Endothelial cell of umbilical vein (primary cell): Measurements from ENCODE around the gene ZSCAN12. TPM values are rescaled to one million over a fixed set of nuclear protein-coding genes. Genes with fewer than 3 reads are reported as not detected.

ENCODE experiments used
- BruUV-seq: library from RNA; stranded (reverse); fragments of 400-500 nt; replicated peaks from 2 replicates; lab custom pipeline; 2021; lab: Mats Ljungman, UMichigan
- CTCF ChIA-PET: fragments of 300-600, 350-600 bp; sonication (Branson Sonifier 250); formaldehyde crosslinking; loops from one replicate; lab custom pipeline; 2021; ENCODE audit warnings: antibody characterized with exemption, inconsistent platforms; lab: Charles Lee
- POLR2A ChIA-PET: fragments of 300-600, 350-600 bp; sonication (Branson Sonifier 250); formaldehyde crosslinking; loops from one replicate; lab custom pipeline; 2021; ENCODE audit warnings: antibody characterized with exemption, inconsistent platforms; lab: Charles Lee
- DNase-seq: peaks from one replicate; pipeline ENCODE4 v3.0.0-alpha.2; 2011; ENCODE audit warnings: low read depth, low spot score
- FAIRE-seq: peaks from 2 replicates; lab custom pipeline; 2011; peaks lifted over from hg19 to GRCh38; lab: Jason Lieb, UNC
- H2AFZ ChIP-seq: 2 replicates; pipeline ENCODE4 v1.6.0; 2012; ENCODE audit warnings: low read depth, low read length, control low read depth, inconsistent platforms
- H3K27ac ChIP-seq: 2 replicates; pipeline ENCODE4 v1.5.1; 2011; ENCODE audit warnings: low read depth, mild to moderate bottlenecking, control low read depth, low read length, moderate library complexity; ENCODE audit not compliant: insufficient read depth
- H3K27me3 ChIP-seq, 2 experiments: 2 replicates each; pipeline versions ENCODE4 v1.6.0 to v1.6.1; 2011; ENCODE audit warnings: low read length in 2 of 2, mixed read lengths in 1 of 2; ENCODE audit not compliant: control insufficient read depth in 2 of 2, insufficient read depth in 2 of 2
- H3K36me3 ChIP-seq, 2 experiments: 2 replicates in 1 of 2; 3 replicates in 1 of 2; pipeline ENCODE4 v1.5.1; 2011; ENCODE audit warnings: low read length in 2 of 2, mild to moderate bottlenecking in 1 of 2, moderate library complexity in 1 of 2; ENCODE audit not compliant: control insufficient read depth in 2 of 2, insufficient read depth in 2 of 2; ENCODE audit errors: extremely low read depth in 1 of 2
- H3K4me1 ChIP-seq: 3 replicates; pipeline ENCODE4 v1.5.1; 2011; ENCODE audit warnings: mild to moderate bottlenecking, low read length; ENCODE audit not compliant: control insufficient read depth, insufficient read depth; ENCODE audit errors: extremely low read depth
- H3K4me2 ChIP-seq: 2 replicates; pipeline ENCODE4 v1.6.1; 2011; ENCODE audit warnings: low read length, control low read depth, mixed read lengths; ENCODE audit not compliant: insufficient read depth
- H3K4me3 ChIP-seq, 3 experiments: fragments of 200-600 bp in 1 of 3; sonication (generic), shearing (Covaris generic) in 1 of 3; replicated peaks in 1 of 3; 2 replicates each; pipeline ENCODE4 v1.5.1; 2011 to 2016; ENCODE audit warnings: control low read depth in 3 of 3, low read length in 3 of 3, mild to moderate bottlenecking in 2 of 3, inconsistent platforms in 1 of 3, low read depth in 1 of 3, moderate library complexity in 1 of 3; ENCODE audit not compliant: insufficient read depth in 1 of 3
- H3K79me2 ChIP-seq: 2 replicates; pipeline ENCODE4 v1.6.0; 2012; ENCODE audit warnings: low read length, inconsistent platforms; ENCODE audit not compliant: control insufficient read depth, insufficient read depth
- H3K9ac ChIP-seq: replicated peaks from 2 replicates; pipeline ENCODE3; 2011; ENCODE audit warnings: low read length, control low read depth; ENCODE audit not compliant: insufficient read depth; ENCODE audit errors: extremely low read depth
- H3K9me1 ChIP-seq: replicated peaks from 3 replicates; pipeline ENCODE4 v1.6.0; 2011; ENCODE audit warnings: mild to moderate bottlenecking, low read length; ENCODE audit not compliant: control insufficient read depth, insufficient read depth; ENCODE audit errors: extremely low read depth
- H3K9me3 ChIP-seq: replicated peaks from 2 replicates; pipeline ENCODE4 v1.5.1; 2012; ENCODE audit warnings: low read length, inconsistent platforms; ENCODE audit not compliant: control insufficient read depth, insufficient read depth
- H4K20me1 ChIP-seq: replicated peaks from 2 replicates; pipeline ENCODE3; 2011; ENCODE audit warnings: mild to moderate bottlenecking, low read length; ENCODE audit not compliant: control insufficient read depth, insufficient read depth; ENCODE audit errors: extremely low read depth
- CTCF ChIP-seq, 2 donors: IDR thresholded peaks; 1 replicate in 1 of 2; 2 replicates in 1 of 2; pipeline ENCODE4 v1.5.1; 2011; ENCODE audit warnings: low read length in 2 of 2, mild to moderate bottlenecking in 2 of 2, moderate library complexity in 2 of 2, control low read depth in 1 of 2, inconsistent platforms in 1 of 2, low read depth in 1 of 2; ENCODE audit not compliant: insufficient read depth in 1 of 2; ENCODE audit errors: extremely low read depth in 1 of 2
- EZH2 ChIP-seq: IDR thresholded peaks from 2 replicates; pipeline ENCODE4 v1.6.1; 2012; ENCODE audit warnings: borderline replicate concordance, low read depth, mild to moderate bottlenecking, moderate library complexity, low read length, inconsistent platforms; ENCODE audit not compliant: severe bottlenecking
- FOS ChIP-seq: IDR thresholded peaks from 2 replicates; pipeline ENCODE4 v1.6.1; 2011; ENCODE audit warnings: mild to moderate bottlenecking, low read length, moderate library complexity, borderline replicate concordance; ENCODE audit not compliant: insufficient read depth
- GATA2 ChIP-seq: IDR thresholded peaks from 2 replicates; pipeline ENCODE4 v1.7.0; 2011; ENCODE audit warnings: low read depth, mild to moderate bottlenecking, moderate library complexity, mixed read lengths, low read length; ENCODE audit not compliant: insufficient read length, insufficient read depth
- JUN ChIP-seq: IDR thresholded peaks from 2 replicates; pipeline ENCODE4 v1.6.1; 2011; ENCODE audit warnings: borderline replicate concordance, low read depth; ENCODE audit not compliant: insufficient read length, insufficient read depth
- MYC ChIP-seq: IDR thresholded peaks from one replicate; pipeline ENCODE4 v1.6.1; 2011; ENCODE audit warnings: mild to moderate bottlenecking, low read depth, low read length
- POLR2A ChIP-seq: IDR thresholded peaks from 2 replicates; pipeline ENCODE4 v1.6.1; 2012; ENCODE audit warnings: low read depth, mild to moderate bottlenecking, control low read depth, low read length
- POLR2AphosphoS5 ChIP-seq: IDR thresholded peaks from 2 replicates; pipeline ENCODE4 v1.6.1; 2012; ENCODE audit warnings: low read depth, mild to moderate bottlenecking, control low read depth, low read length, moderate library complexity; ENCODE audit not compliant: insufficient read depth
- dilution Hi-C: fragments of 300-500 bp; cut with MboI; formaldehyde crosslinking; loops from one replicate; pipeline ENCODE4 v1.15.0; 2019; ENCODE audit warnings: low sequenced_read_pairs; ENCODE audit not compliant: extremely low pct_ligation_motif_present
- intact Hi-C: fragments of 100-400 bp; cut with micrococcal nuclease; formaldehyde crosslinking; loops from one replicate; pipeline ENCODE4 v1.10.0; 2022
- polyA plus RNA-seq, 4 experiments: library from polyadenylated mRNA; depleted of rRNA in 3 of 4; stranded (reverse) in 3 of 4; unstranded in 1 of 4; fragments of >200 nt; gene quantifications; 2 replicates each; pipeline versions ENCODE4 v1.2.1 to v1.2.3, GENCODE V29; 2011 to 2012; ENCODE audit warnings: missing spikeins in 1 of 4
- total RNA-seq: library from RNA; stranded (reverse); gene quantifications from 2 replicates; pipeline ENCODE4 v1.2.3, GENCODE V29; 2021

ZSCAN12 gene
- total and polyA plus RNA-seq, 2 donors (not counting 3 experiments of a cell fraction or from before 2014, with no cell fraction given), result 1.3 to 4.4 TPM

- POLR2A ChIA-PET, result no interaction called here
- H2AFZ ChIP-seq, result no peak overlapping the region
- BruUV-seq, result no TSS peak
- no peak for DNase-seq
- peaks cover 9% of the 10 kb centered on the region for H3K4me1 ChIP-seq
- peaks cover 4 to 9% of the 10 kb centered on the region in 2 experiments for H3K36me3 ChIP-seq
- no peaks in the 10 kb centered on the region for H3K79me2 ChIP-seq
- no peak overlapping the region for H3K9ac ChIP-seq
- CTCF ChIA-PET, result interaction anchor here (6.3 kb wide), 1 partner anchor 24 kb away, joined by 59 read pairs; no protein-coding TSS in a partner anchor
- no peak overlapping the region for H3K27ac ChIP-seq
- no peaks in the 10 kb centered on the region for H4K20me1 ChIP-seq
- no peaks in the 10 kb centered on the region for H3K9me1 ChIP-seq
- H3K4me3 ChIP-seq, result no peak overlapping the region
- no peaks in the 10 kb centered on the region for H3K9me3 ChIP-seq
- H3K4me2 ChIP-seq, result no peak overlapping the region
- dilution Hi-C loops, result no loop called here
- FAIRE-seq, result no peak
- intact Hi-C loops, result no loop called here
- no peaks in the 10 kb centered on the region for H3K27me3 ChIP-seq
- TF ChIP-seq FOS, result no peak
- TF ChIP-seq EZH2, result no peak
- TF ChIP-seq CTCF (IDR thresholded peaks at IDR 0.05; ENCODE audit: extremely low read depth in 1 of 2, insufficient read depth in 1 of 2, low read depth in 1 of 2, low read length in 2 of 2), result no peak
- TF ChIP-seq POLR2A, result no peak
- TF ChIP-seq GATA2, result no peak
- TF ChIP-seq MYC, result no peak
- no peak for TF ChIP-seq POLR2AphosphoS5
- no peak for TF ChIP-seq JUN
These were observed 19.2 kb downstream of the ZSCAN12 start for GRCh38 chr6:28380381-28380780.
